DND-41 (cell line): ENCODE results near the gene SPESP1.
"Not testable (repeated sequence)": the region's sequence is repeated elsewhere in the genome, so short reads cannot be mapped to it uniquely, and the experiment has no call there.

Source experiments
- ATAC-seq: fragments of 200-7000 bp; cut with Tn5 transposase; 3 replicates; pipeline ENCODE4 v1.9.1; 2021; ENCODE audit warnings: low read depth; ENCODE audit not compliant: insufficient read depth
- DNase-seq: peaks from one replicate; pipeline ENCODE4 v3.0.0-alpha.2; 2020
- H2AFZ ChIP-seq: 2 replicates; pipeline ENCODE4 v1.6.0; 2012; ENCODE audit warnings: low read depth, low read length
- H3K27ac ChIP-seq: 2 replicates; pipeline ENCODE4 v1.5.1; 2012; ENCODE audit warnings: low read length, inconsistent platforms
- H3K27me3 ChIP-seq: fragments of 200-600 bp; sonication (generic); 2 replicates; pipeline ENCODE4 v1.6.0; 2012; ENCODE audit warnings: low read length, mild to moderate bottlenecking, inconsistent platforms; ENCODE audit not compliant: insufficient read depth, poor library complexity
- H3K36me3 ChIP-seq: 2 replicates; pipeline ENCODE4 v1.5.1; 2012; ENCODE audit warnings: low read length, inconsistent platforms; ENCODE audit not compliant: insufficient read depth
- H3K4me1 ChIP-seq: 2 replicates; pipeline ENCODE4 v1.5.1; 2012; ENCODE audit warnings: mild to moderate bottlenecking, low read length; ENCODE audit not compliant: insufficient read depth
- H3K4me2 ChIP-seq: 2 replicates; pipeline ENCODE4 v1.6.0; 2012; ENCODE audit warnings: mild to moderate bottlenecking, moderate library complexity, low read length, inconsistent platforms; ENCODE audit not compliant: insufficient read depth
- H3K4me3 ChIP-seq, 2 experiments: fragments of 200-600 bp in 1 of 2; shearing (Covaris generic) in 1 of 2; 2 replicates each; pipeline ENCODE4 v1.5.1; 2012 to 2016; ENCODE audit warnings: inconsistent platforms in 2 of 2, low read length in 2 of 2, mild to moderate bottlenecking in 2 of 2, low read depth in 1 of 2, moderate library complexity in 1 of 2
- H3K79me2 ChIP-seq: 2 replicates; pipeline ENCODE4 v1.6.0; 2012; ENCODE audit warnings: low read length, inconsistent platforms; ENCODE audit not compliant: insufficient read depth
- H3K9ac ChIP-seq: 2 replicates; pipeline ENCODE4 v1.6.0; 2012; ENCODE audit warnings: low read depth, mild to moderate bottlenecking, inconsistent platforms, low read length, moderate library complexity
- H3K9me3 ChIP-seq: 2 replicates; pipeline ENCODE4 v1.5.1; 2012; ENCODE audit warnings: low read length, moderate library complexity, mild to moderate bottlenecking, inconsistent platforms; ENCODE audit not compliant: insufficient read depth, severe bottlenecking
- H4K20me1 ChIP-seq: 2 replicates; pipeline ENCODE4 v1.6.0; 2012; ENCODE audit warnings: low read length; ENCODE audit not compliant: insufficient read depth
- EZH2 ChIP-seq: IDR thresholded peaks from 3 replicates; pipeline ENCODE4 v1.6.1; 2012; ENCODE audit warnings: borderline replicate concordance, low read depth, mild to moderate bottlenecking, moderate library complexity, low read length, inconsistent platforms; ENCODE audit not compliant: severe bottlenecking
- TF ChIP-seq, protein P1 (sequence below): IDR thresholded peaks from 2 replicates; pipeline ENCODE4 v1.5.1; 2012; ENCODE audit warnings: borderline replicate concordance, low read length, moderate library complexity, mild to moderate bottlenecking; ENCODE audit not compliant: poor library complexity, severe bottlenecking; ENCODE audit errors: extremely low read depth

Gene SPESP1

DNA sequence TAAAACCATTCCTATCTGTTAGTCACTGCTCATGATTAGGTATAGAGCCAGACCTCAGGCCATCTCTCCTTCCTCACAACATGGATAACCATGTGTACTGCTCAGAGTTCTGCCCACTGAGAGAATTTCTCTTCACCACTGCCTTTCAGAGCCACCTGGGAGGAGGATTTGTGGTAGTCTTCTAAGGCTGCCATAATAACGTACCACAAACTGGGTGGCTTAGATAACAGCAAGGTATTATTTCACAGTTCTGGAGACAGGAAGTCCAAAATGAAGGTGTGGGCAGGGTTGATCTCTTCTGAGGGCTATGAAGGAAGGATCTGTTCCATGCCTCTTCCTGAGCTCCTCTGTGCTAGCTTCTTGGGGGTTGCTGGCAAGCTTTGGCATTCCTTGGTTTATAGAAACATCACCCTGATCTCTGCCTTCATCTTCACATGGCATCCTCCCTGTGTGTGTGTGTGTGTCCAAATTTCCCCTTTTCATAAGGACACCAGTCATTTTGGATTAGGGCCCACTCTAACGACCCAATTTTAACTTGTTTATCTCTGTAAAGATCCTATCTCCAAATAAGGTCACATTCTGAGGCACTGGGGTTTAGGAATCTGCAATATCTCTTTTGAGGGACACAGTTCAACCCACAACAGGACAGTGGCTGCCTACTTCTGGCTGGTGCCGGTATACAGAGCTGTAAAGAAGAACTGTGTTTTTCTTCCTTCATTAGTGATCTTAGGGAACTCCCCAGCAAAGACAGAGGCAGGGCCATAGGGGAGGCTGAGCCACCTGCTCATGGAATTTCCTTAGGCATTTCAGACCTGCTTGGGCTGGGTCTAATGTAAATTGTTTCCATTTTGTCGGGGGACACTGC, 42.1 kb downstream of the SPESP1 start:
- H3K9me3 ChIP-seq = peaks cover 2% of the 10 kb centered on the region
- no peaks in the 10 kb centered on the region for H3K27me3 ChIP-seq
- no peak overlapping the region for H3K4me2 ChIP-seq
- H3K79me2 ChIP-seq = no peaks in the 10 kb centered on the region
- DNase-seq = no peak
- H3K4me3 ChIP-seq = no peak overlapping the region
- no peak overlapping the region for H2AFZ ChIP-seq
- H3K36me3 ChIP-seq = no peaks in the 10 kb centered on the region
- no peak overlapping the region for H3K9ac ChIP-seq
- TF ChIP-seq, protein P1, sequence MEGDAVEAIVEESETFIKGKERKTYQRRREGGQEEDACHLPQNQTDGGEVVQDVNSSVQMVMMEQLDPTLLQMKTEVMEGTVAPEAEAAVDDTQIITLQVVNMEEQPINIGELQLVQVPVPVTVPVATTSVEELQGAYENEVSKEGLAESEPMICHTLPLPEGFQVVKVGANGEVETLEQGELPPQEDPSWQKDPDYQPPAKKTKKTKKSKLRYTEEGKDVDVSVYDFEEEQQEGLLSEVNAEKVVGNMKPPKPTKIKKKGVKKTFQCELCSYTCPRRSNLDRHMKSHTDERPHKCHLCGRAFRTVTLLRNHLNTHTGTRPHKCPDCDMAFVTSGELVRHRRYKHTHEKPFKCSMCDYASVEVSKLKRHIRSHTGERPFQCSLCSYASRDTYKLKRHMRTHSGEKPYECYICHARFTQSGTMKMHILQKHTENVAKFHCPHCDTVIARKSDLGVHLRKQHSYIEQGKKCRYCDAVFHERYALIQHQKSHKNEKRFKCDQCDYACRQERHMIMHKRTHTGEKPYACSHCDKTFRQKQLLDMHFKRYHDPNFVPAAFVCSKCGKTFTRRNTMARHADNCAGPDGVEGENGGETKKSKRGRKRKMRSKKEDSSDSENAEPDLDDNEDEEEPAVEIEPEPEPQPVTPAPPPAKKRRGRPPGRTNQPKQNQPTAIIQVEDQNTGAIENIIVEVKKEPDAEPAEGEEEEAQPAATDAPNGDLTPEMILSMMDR = no peak
- TF ChIP-seq EZH2 = no peak
- no peaks in the 10 kb centered on the region for H3K4me1 ChIP-seq
- ATAC-seq = no peak
- H3K27ac ChIP-seq = no peak overlapping the region
- H4K20me1 ChIP-seq = no peaks in the 10 kb centered on the region

DNA sequence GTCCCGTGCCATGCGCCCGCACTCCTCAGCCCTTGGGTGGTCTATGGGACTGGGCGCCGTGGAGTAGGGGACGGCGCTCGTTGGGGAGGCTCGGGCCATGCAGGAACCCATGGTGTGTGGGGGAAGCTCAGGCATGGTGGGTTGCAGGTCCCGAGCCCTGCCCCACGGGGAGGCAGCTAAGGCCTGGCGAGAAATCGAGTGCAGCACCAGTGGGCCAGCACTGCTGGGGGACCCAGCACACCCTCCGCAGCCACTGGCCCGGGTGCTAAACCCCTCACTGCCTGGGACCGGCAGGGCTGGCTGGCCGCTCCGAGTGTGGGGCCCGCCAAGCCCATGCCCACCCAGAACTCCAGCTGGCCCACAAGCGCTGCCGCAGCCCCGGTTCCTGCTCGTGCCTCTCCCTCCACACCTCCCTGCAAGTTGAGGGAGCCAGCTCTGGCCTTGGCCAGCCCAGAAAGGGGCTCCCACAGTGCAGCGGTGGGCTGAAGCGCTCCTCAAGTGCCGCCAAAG, 45.4 kb downstream of the SPESP1 start:
- not testable (repeated sequence) for H2AFZ ChIP-seq, ATAC-seq, H3K27me3 ChIP-seq, H4K20me1 ChIP-seq, H3K4me3 ChIP-seq, DNase-seq, H3K9ac ChIP-seq, H3K79me2 ChIP-seq, H3K36me3 ChIP-seq, H3K27ac ChIP-seq, H3K4me1 ChIP-seq, H3K9me3 ChIP-seq, H3K4me2 ChIP-seq

DNA sequence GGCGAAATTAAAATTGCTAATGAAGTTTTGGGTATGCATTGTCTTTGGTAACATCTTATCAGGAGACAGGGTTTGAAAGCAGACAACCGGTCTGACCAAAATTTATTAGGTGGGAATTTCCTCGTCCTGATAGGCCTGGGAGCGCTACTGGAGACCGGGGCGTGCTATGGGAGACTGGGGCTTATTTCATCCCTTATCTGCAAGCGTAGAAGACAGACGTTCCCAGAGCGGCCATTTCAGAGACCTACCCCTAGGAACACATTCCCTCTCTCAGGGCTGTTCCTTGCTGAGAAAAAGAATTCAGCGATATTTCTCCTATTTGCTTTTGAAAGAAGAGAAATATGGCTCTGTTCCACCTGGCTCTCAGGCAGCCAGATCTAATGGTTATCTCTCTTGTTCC, 47.1 kb downstream of the SPESP1 start:
- H4K20me1 ChIP-seq, ATAC-seq, H3K9ac ChIP-seq, H3K4me3 ChIP-seq, H3K27ac ChIP-seq, H3K9me3 ChIP-seq, DNase-seq, H3K4me2 ChIP-seq, H3K36me3 ChIP-seq, H3K4me1 ChIP-seq, H3K27me3 ChIP-seq, H3K79me2 ChIP-seq, H2AFZ ChIP-seq: not testable (repeated sequence)

DNA sequence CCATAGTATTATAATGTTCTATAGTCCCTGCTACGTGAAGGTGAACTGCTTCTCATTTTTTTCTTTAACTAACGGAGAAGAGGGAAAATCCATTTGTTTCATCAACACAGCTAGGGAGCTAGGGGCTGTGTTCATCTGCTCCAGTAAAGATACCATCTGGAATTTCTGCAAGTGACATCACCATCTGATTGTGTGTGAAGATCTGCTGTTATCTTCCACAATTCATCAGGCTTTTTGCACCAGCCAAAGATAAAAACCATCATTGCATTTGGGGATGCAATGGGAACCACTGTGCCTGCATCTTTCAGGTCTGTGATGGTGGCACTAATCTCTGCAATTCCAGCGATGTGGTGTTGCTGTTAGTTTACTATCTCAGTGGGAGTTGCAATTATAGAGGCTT, 48.7 kb downstream of the SPESP1 start:
- ATAC-seq (no peak), DNase-seq (no peak)
- Histone ChIP-seq H2AFZ (no peak overlapping the region), H3K79me2 (no peaks in the 10 kb centered on the region), H3K27me3 (no peaks in the 10 kb centered on the region), H4K20me1 (no peaks in the 10 kb centered on the region), H3K4me3 (no peak overlapping the region), H3K4me1 (no peaks in the 10 kb centered on the region), H3K4me2 (no peak overlapping the region), H3K27ac (no peak overlapping the region), H3K36me3 (no peaks in the 10 kb centered on the region), H3K9ac (no peak overlapping the region), H3K9me3 (no peaks in the 10 kb centered on the region)
- TF ChIP-seq EZH2 = no peak
- TF ChIP-seq, protein P1 = no peak
